Measurements from ENCODE around the gene MAF.

MAF gene

GRCh38 chr16:79595231-79595641 lies 5.3 kb downstream of the MAF start:
- no peak for TF ChIP-seq CTCF (IDR thresholded peaks at IDR 0.05; ENCODE audit: low read depth, low read length)
- DNase-seq (ENCODE audit: low read depth in 2 of 2): peak in 1 of 2 donors; percentile 40
- H3K4me3 ChIP-seq (replicated peaks in 1 of 2; ENCODE audit: low read depth in 2 of 2, low read length in 2 of 2): no peak overlapping the region

GRCh38 chr16:79593754-79594153 lies 6.8 kb downstream of the MAF start:
- DNase-seq (ENCODE audit: low read depth in 2 of 2): no peak
- TF ChIP-seq CTCF (IDR thresholded peaks at IDR 0.05; ENCODE audit: low read depth, low read length): no peak
- no peak overlapping the region for H3K4me3 ChIP-seq (replicated peaks in 1 of 2; ENCODE audit: low read depth in 2 of 2, low read length in 2 of 2)

GRCh38 chr16:79593074-79593531 lies 7.4 kb downstream of the MAF start:
- no peak for TF ChIP-seq CTCF (IDR thresholded peaks at IDR 0.05; ENCODE audit: low read depth, low read length)
- DNase-seq (ENCODE audit: low read depth in 2 of 2): no peak
- H3K4me3 ChIP-seq (replicated peaks in 1 of 2; ENCODE audit: low read depth in 2 of 2, low read length in 2 of 2): no peak overlapping the region

- TF ChIP-seq CTCF (IDR thresholded peaks at IDR 0.05; ENCODE audit: low read depth, low read length): no peak
- H3K4me3 ChIP-seq (replicated peaks in 1 of 2; ENCODE audit: low read depth in 2 of 2, low read length in 2 of 2): no peak overlapping the region
- no peak for DNase-seq (ENCODE audit: low read depth in 2 of 2)
Observed at GRCh38 chr16:79592186-79592585, 8.4 kb downstream of the MAF start.

- no peak for DNase-seq (ENCODE audit: low read depth in 2 of 2)
Observed at GRCh38 chr16:79589601-79590102, 10.9 kb downstream of the MAF start.

GRCh38 chr16:79587897-79588296 lies 12.6 kb downstream of the MAF start:
- no peak overlapping the region for H3K4me3 ChIP-seq (replicated peaks in 1 of 2; ENCODE audit: low read depth in 2 of 2, low read length in 2 of 2)
- no peak for TF ChIP-seq CTCF (IDR thresholded peaks at IDR 0.05; ENCODE audit: low read depth, low read length)
- DNase-seq (ENCODE audit: low read depth in 2 of 2): no peak

More at GRCh38 chr16:79589601-79590102, 10.9 kb downstream of the MAF start:
- no peak overlapping the region for H3K4me3 ChIP-seq (replicated peaks in 1 of 2; ENCODE audit: low read depth in 2 of 2, low read length in 2 of 2)
- no peak for TF ChIP-seq CTCF (IDR thresholded peaks at IDR 0.05; ENCODE audit: low read depth, low read length)

GRCh38 chr16:79587296-79587695 lies 13.2 kb downstream of the MAF start:
- H3K4me3 ChIP-seq (replicated peaks in 1 of 2; ENCODE audit: low read depth in 2 of 2, low read length in 2 of 2): no peak overlapping the region
- no peak for TF ChIP-seq CTCF (IDR thresholded peaks at IDR 0.05; ENCODE audit: low read depth, low read length)
- DNase-seq (ENCODE audit: low read depth in 2 of 2): no peak

All from cardiac fibroblast (primary cell).